GM18505 (cell line): ENCODE measurements around the gene ADAM11.
"Not testable (repeated sequence)": the region's sequence is repeated elsewhere in the genome, so short reads cannot be mapped to it uniquely, and the experiment has no call there.

Experiments
- ATAC-seq: cut with Tn5 transposase; IDR thresholded peaks from one replicate; pipeline ENCODE4 v1.9.1; 2021; ENCODE audit not compliant: unreplicated experiment
- POLR2A ChIP-seq: IDR thresholded peaks from 4 replicates; pipeline ENCODE4 v1.6.1; 2011; ENCODE audit warnings: borderline replicate concordance; ENCODE audit not compliant: insufficient read depth, insufficient read length; ENCODE audit errors: extremely low read depth

Gene ADAM11, protein sequence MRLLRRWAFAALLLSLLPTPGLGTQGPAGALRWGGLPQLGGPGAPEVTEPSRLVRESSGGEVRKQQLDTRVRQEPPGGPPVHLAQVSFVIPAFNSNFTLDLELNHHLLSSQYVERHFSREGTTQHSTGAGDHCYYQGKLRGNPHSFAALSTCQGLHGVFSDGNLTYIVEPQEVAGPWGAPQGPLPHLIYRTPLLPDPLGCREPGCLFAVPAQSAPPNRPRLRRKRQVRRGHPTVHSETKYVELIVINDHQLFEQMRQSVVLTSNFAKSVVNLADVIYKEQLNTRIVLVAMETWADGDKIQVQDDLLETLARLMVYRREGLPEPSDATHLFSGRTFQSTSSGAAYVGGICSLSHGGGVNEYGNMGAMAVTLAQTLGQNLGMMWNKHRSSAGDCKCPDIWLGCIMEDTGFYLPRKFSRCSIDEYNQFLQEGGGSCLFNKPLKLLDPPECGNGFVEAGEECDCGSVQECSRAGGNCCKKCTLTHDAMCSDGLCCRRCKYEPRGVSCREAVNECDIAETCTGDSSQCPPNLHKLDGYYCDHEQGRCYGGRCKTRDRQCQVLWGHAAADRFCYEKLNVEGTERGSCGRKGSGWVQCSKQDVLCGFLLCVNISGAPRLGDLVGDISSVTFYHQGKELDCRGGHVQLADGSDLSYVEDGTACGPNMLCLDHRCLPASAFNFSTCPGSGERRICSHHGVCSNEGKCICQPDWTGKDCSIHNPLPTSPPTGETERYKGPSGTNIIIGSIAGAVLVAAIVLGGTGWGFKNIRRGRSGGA

DNA sequence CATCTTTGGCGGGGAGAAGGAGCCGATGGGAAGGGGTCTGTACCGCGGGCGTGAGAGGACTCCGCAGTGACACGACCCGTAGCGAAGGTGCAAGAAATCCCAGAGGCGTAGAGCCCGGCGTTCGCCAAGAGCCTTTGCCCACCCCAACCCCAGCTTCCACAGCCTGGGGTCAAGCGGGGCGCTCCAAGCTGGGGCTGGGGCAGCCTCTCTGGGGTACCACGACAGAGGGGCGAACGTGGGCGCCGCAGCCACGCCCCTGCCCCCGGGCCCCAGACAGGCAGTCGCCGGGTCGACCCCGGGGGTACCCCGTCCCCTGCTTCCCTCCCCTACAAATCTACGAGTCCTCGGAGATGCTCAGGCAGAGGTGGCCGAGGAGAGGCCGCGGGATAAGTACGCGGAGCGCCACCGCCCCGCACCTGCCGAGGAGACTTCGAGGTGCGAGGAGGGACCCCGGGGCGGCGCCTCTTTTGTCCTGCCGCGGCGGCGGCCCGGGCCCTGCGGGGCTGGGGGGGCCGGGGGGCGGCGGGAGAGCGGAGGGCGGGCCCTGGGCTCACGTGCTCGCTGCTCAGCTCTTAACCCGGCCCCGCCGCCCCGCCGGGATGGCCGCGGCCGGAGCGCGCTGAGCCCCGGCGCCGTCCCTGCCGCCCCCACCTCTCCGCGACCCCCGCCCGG is at the start of gene ADAM11:
Gene ADAM11 (plus strand): TSS at position 575 of the 672 bp plus-strand sequence. CDS start 212 bp downstream, outside the sequence.
- no peak for TF ChIP-seq POLR2A
- no peak for ATAC-seq

DNA sequence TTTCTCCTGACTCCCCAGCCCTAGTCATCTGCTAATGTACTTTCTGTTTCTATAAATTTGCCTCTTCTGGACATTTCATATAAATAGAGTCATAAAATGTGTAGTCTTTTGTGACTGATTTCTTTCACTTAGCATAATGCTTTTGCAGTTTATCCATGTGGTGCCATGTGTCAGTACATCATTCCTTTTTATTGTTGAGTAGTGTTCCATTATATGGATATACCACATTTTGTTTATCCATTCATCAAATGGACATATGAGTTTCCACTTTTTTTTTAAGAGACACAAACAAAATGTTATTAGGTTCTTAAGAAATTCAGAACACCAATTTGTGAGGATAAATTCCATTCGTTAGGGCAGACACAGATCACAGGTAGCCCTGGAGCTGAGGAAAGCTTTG is 39.3 kb upstream of the ADAM11 start:
- no peak for ATAC-seq
- TF ChIP-seq POLR2A, result no peak

GRCh38 chr17:44722254-44722653 is 36.5 kb upstream of the ADAM11 start:
- ATAC-seq, result no peak
- no peak for TF ChIP-seq POLR2A

GRCh38 chr17:44726121-44726520 is 32.7 kb upstream of the ADAM11 start:
- not testable (repeated sequence) for ATAC-seq

DNA sequence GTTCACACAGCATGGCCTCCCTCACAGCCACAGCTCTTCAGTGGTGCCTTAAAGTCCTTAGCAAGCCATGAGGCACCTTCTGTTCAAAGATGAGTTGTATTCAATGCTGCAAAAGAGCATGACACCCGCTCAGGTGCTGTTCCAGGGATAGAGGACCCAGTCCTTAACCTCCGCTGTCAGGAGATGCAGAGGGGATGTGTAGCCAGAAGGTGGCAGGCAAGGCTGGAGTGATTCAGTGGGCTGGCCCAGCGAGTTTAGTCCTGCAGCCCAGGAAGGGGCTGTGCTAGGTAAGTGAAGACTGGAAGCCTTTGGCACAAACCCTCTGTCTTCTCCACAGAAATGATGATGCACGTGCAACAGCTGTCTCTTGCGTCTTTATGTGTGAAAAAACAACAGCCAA is 25.0 kb upstream of the ADAM11 start:
- no peak for TF ChIP-seq POLR2A
- ATAC-seq, result no peak

- no peak for ATAC-seq
- no peak for TF ChIP-seq POLR2A
Measured at GRCh38 chr17:44734272-44734671, 24.5 kb upstream of the ADAM11 start.

- TF ChIP-seq POLR2A, result no peak
- ATAC-seq, result no peak
Measured at GRCh38 chr17:44736551-44737240, 22.1 kb upstream of the ADAM11 start.

- ATAC-seq, result no peak
- TF ChIP-seq POLR2A, result no peak
Measured at GRCh38 chr17:44738214-44738906, 20.4 kb upstream of the ADAM11 start.

GRCh38 chr17:44741316-44741715 is 17.5 kb upstream of the ADAM11 start:
- ATAC-seq, result no peak
- no peak for TF ChIP-seq POLR2A

- ATAC-seq, result no peak
- no peak for TF ChIP-seq POLR2A
Measured at GRCh38 chr17:44745301-44745700, 13.5 kb upstream of the ADAM11 start.

DNA sequence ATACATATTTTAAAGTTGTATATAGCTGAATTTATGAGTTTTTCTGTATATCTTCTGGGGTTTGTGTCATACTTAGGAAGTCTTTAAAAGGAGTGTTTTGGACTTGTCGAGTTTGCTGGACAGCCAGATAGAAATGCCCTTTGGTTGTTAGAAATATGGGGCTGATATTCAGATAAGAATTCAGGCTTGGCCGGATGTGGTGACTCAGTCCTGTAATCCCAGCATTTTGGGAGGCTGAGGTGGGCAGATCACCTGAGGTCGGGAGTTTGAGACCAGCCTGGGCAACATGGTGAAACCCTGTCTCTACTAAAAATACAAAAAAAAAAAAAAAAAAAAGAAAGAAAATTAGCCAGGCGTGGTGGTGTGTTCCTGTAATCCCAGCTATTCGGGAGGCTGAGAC is 13.1 kb upstream of the ADAM11 start:
- not testable (repeated sequence) for ATAC-seq

DNA sequence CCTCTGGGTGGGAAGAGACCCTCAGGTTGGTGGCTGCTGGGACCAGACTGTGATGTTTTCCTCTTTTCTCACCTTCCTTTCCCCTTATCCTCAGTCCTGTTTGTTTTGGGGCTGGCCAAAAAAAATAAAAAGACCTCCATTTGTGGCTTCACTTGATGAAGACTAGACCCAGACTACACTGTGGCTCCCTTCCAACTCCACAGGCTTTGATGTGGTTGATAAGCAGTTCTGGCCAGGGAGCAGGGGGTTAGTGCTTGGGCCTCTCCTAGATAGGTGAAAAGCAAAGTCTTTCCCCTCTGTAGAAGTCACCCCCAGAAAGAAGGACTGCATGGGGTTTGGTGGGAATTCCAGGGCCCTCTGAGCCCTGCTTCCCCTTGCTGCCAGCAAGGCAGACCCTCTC is 11.2 kb upstream of the ADAM11 start:
- no peak for ATAC-seq
- no peak for TF ChIP-seq POLR2A

DNA sequence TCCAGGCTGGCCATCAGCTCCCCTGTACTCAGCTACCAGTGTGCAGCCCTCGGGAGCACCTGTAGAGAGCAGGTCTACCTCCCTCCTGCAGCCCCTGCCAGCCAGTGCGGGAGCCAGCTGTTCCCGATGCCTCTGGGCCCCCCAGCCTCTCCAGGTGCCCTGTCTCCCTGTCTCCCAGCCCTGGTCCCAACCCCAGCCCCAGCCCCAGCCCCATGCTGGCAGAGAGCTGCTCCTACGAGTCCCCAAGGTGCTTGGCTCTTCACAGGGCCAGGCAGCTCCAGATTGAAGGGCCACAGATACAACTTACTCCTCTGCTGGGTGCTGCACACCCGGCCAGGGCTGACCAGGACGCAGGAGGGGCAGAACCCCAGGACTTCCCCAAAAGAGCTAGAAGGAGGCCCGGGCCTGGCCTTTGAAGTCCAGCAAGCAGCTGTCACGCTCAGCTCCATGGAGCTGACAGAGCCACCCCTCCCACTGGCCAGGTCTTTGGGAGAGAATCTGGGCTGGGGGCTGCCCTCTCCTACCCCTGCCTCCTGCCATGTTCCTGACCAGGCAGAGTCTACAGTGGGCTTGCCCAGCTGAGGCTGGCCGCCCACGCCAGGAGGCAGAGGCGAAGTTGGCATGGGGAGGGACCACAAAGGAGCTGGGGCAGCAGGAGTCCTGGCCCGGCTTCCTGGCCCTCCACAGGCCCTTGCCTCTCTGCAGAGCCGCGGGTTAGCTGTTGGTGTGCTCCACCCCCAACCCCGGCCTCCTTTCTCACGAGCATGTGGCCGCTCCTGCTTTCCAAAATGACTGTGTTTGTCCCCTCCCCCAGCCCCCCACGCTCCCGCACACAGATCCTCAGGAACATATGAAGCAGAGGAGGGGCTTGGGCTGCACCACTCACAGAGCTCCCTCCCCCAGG is 9.5 kb upstream of the ADAM11 start:
- no peak for TF ChIP-seq POLR2A

More for the DNA sequence above, 9.5 kb upstream of the ADAM11 start:
- ATAC-seq, result no peak
